Hair follicular keratinocyte (primary cell): ENCODE data around the gene PCDHA5. TPM values are rescaled to one million over a fixed set of nuclear protein-coding genes. Genes with fewer than 3 reads are reported as not detected.

Source experiments
- total RNA-seq: library from RNA; depleted of rRNA; stranded (reverse); fragments of >200 nt; gene quantifications from 2 replicates; pipeline ENCODE4 v1.2.3, GENCODE V29; 2015

Gene PCDHA5
- total RNA-seq, result not detected in 2 replicates

DNA sequence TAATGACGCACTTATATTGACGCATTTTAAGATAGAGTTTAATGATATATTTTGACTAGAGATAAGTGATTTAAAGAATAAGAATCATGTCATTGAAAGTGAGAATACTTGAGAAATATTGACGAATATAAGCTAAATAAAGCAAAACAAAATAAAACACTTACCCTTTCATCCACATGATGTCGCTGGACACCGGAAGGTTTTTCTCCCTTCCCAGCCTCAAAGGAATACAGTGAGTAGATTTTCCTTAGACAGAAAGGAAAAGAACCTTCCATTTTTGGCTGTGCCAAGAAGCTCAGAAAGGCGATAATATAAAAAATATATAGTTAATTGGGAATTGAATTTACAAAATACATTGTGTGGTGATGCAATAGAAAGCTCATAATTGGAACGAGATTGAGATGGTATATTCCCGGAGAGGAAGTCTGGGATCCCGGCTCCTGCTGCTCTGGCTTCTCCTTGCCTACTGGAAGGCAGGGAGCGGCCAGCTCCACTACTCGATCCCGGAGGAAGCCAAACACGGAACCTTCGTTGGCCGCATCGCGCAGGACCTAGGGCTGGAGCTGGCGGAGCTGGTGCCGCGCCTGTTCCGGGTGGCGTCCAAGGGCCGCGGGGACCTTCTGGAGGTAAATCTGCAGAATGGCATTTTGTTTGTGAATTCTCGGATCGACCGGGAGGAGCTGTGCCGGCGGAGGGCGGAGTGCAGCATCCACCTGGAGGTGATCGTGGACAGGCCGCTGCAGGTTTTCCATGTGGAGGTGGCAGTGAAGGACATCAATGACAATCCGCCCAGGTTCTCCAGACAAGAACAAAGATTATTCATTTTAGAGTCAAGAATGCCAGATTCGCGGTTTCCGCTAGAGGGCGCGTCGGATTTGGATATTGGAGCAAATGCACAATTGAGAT lies at the start of gene PCDHA5:
Gene PCDHA5, plus strand, starts transcription at position 239 of the 906 bp plus-strand sequence.

DNA sequence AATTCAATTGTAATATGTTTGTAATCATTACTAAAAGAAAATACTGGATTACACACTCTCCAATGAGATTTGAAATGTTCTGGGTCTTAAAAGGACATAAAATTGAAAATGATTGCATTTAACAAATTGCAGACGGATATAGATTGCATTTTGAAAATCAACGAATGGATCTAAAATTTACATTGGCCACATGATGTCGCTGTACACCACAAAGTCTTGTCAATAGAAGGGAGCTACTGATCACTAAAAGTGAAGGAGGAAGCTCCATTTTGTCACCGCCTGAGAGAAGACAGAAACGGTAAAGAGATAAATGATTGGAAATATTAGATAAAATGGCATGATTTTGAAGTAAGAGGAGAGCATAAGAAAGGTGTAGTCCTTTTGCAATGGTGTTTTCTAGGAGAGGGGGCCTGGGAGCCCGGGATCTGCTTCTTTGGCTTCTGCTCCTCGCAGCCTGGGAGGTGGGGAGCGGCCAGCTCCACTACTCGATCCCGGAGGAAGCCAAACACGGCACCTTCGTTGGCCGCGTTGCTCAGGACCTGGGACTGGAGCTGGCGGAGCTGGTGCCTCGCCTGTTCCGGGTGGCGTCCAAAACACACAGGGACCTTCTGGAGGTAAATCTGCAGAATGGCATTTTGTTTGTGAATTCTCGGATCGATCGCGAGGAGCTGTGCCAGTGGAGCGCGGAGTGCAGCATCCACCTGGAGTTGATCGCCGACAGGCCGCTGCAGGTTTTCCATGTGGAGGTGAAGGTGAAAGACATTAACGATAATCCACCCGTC lies 35.3 kb upstream of the PCDHA5 start, which contains the start of gene PCDHA1:
Gene PCDHA1, plus strand, starts transcription at position 236 of the 782 bp plus-strand sequence.

DNA sequence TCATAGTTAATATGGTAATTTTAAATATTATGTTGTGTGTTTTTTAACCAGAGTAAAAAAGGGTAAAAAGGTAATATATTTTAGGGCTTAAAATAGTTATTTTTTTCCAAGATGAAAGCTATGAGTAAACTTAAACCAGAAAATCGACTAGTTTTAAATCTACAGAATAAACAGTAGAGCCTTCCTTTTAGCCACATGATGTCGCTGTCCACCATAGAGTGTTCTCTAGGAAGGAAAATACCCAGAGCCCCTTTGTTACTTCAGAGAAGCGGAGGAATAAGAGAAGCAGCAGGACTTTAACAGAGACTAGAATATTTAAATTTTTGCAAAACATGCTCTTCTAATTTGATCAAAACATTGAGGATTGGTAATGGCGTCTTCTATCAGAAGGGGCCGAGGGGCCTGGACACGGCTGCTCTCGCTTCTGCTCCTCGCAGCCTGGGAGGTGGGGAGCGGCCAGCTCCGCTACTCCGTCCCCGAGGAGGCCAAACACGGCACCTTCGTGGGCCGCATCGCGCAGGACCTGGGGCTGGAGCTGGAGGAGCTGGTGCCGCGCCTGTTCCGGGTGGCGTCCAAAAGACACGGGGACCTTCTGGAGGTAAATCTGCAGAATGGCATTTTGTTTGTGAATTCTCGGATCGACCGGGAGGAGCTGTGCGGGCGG lies 26.7 kb upstream of the PCDHA5 start, which contains the start of gene PCDHA2:
Gene PCDHA2, plus strand, starts transcription at position 258 of the 664 bp plus-strand sequence.

DNA sequence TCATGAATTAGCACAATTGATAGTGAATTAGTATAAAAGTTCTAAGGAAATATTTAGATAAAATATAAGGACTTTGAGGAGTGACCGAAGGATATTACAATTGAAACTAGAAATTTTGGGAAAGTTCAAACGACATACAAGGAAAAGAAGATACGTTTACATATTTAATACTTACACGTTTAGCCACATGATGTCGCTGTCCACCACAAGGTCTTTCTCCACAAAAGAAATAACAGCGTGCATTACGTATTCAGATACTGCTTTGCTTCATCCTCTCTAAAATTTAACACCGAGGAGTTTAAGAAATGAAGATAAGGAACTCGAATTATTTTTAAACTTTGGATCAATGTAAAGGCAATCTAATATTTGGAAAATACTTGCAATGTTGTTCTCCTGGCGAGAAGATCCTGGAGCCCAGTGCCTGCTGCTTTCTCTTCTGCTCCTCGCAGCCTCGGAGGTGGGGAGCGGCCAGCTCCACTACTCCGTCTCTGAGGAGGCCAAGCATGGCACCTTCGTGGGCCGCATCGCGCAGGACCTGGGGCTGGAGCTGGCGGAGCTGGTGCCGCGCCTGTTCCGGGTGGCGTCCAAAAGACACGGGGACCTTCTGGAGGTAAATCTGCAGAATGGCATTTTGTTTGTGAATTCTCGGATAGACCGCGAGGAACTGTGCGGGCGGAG lies 20.5 kb upstream of the PCDHA5 start, which contains the start of gene PCDHA3:
Gene PCDHA3, plus strand, starts transcription at position 242 of the 678 bp plus-strand sequence.

DNA sequence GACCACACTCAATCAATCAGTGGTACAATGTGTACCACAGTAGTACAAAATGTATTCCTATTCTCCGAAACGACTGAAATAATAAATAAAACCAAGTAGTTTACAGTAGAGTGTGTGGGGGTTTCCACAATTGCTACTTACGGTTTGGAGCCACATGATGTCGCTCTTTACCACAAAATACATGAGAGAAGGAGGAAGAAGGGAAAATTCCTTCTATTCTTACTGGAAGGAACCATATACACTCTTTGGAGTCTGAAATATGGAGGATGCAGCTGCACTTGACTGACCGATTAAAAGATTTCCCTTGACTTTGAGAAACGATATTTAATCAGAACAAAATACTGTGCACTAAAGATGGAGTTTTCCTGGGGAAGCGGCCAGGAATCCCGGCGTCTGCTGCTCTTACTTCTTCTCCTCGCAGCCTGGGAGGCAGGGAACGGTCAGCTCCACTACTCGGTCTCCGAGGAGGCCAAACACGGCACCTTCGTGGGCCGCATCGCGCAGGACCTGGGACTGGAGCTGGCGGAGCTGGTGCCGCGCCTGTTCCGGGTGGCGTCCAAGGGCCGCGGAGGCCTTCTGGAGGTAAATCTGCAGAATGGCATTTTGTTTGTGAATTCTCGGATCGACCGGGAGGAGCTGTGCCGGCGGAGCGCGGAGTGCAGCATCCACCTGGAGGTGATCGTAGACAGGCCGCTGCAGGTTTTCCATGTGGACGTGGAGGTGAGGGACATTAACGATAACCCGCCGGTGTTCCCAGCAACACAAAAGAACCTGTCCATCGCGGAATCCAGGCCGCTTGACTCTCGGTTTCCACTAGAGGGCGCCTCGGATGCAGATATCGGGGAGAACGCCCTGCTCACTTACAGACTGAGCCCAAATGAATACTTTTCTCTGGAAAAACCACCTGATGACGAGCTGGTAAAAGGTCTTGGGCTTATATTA lies 14.3 kb upstream of the PCDHA5 start, which contains the start of gene PCDHA4:
Gene PCDHA4, plus strand, starts transcription at position 235 of the 942 bp plus-strand sequence.

DNA sequence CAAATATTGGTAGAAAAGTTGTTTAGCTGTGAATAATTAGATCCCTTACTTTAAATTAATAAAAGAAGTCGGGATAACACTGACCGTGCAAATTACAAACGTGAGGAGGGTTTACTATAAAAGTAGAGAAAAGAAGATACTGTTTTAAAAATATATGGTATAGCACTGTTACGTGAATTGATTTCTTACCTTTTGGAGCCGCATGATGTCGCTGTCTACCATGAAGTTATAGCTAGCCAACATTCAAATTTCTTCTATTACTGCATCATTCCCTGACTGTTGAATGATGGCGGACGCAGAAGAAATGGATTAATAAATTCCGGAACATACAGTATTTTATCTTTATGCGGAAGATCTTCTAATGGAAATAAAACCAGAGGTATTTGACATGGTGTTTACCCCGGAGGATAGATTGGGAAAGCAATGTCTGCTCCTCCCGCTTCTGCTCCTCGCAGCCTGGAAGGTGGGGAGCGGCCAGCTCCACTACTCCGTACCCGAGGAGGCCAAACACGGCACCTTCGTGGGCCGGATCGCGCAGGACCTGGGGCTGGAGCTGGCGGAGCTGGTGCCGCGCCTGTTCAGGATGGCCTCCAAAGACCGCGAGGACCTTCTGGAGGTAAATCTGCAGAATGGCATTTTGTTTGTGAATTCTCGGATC lies 6.4 kb downstream of the PCDHA5 start, which contains the start of gene PCDHA6:
Gene PCDHA6, plus strand, starts transcription at position 257 of the 658 bp plus-strand sequence. Its CDS starts 132 bp downstream, at position 389.

DNA sequence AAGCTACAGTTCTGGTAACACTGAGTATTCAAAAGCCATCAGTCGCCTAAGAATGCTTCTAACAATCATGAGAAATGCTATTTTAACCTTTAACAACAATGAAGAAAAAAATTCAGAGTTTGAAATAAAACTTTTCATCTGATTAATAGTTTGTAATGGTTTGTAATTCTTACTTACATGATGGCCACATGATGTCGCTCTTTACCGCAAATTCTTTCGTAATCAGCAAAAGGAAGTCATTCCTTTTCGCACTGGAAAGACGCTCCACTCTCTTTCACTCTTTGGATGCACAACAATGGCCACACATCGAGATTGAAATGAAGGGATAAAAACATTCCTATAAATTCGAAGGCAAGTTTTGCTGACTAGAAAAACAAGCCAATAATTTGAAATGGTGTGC lies 12.6 kb downstream of the PCDHA5 start, which contains the start of gene PCDHA7:
Gene PCDHA7, plus strand, starts transcription at position 277 of the 400 bp plus-strand sequence. Its CDS starts 115 bp downstream, at position 392.

DNA sequence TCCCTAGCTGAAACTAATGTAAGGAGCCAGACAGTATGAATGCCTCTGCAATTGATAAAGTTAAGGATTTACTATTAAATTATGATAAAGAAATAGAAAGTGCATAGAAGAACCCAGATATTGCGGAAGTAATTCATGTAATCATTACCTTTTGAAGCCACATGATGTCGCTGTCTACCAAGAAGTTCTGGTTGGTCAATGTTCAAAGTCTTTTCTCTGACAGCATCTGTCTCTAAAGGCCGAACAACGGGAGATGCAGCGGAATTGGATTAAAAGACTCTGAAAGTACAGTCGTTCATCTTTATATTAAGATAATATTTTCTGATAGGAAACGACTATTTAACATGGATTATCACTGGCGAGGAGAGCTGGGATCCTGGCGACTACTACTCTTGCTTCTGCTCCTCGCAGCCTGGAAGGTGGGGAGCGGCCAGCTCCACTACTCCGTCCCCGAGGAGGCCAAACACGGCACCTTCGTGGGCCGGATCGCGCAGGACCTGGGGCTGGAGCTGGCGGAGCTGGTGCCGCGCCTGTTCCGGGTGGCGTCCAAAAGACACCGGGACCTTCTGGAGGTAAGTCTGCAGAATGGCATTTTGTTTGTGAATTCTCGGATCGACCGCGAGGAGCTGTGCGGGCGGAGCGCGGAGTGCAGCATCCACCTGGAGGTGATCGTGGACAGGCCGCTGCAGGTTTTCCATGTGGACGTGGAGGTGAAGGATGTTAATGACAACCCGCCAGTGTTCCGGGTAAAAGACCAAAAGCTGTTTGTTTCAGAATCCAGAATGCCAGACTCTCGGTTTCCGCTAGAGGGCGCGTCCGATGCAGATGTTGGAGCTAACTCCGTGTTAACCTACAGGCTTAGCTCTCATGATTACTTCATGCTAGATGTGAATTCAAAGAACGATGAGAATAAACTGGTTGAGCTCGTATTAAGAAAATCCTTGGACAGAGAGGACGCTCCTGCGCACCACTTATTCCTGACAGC lies 19.9 kb downstream of the PCDHA5 start, which contains the start of gene PCDHA8:
Gene PCDHA8, plus strand, starts transcription at position 210 of the 985 bp plus-strand sequence. Its CDS starts 135 bp downstream, at position 345.

DNA sequence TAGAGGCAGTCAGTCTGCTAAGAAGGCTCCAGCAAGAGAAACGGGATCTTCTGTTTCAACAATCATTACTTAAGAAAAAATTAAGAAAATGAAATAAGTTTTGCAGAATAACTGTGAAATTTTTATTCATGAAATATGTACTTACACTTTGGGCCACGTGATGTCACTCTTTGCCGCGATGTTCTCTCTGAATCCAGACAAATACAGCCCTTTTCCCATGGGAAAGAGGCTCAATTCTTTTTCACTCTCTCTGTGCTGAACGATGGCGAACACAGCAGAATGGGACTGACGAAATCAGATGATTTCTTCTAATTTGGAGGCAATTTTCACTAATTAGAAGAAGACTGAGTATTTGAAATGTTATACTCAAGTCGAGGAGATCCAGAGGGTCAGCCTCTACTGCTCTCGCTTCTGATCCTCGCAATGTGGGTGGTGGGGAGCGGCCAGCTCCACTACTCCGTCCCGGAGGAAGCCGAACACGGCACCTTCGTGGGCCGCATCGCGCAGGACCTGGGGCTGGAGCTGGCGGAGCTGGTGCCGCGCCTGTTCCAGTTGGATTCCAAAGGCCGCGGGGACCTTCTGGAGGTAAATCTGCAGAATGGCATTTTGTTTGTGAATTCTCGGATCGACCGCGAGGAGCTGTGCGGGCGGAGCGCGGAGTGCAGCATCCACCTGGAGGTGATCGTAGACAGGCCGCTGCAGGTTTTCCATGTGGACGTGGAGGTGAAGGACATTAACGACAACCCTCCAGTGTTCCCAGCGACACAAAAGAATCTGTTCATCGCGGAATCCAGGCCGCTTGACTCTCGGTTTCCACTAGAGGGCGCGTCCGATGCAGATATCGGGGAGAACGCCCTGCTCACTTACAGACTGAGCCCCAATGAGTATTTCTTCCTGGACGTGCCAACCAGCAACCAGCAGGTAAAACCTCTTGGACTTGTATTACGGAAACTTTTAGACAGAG lies 27.0 kb downstream of the PCDHA5 start, which contains the start of gene PCDHA9:
Gene PCDHA9, plus strand, starts transcription at position 244 of the 964 bp plus-strand sequence. Its CDS starts 114 bp downstream, at position 358.

DNA sequence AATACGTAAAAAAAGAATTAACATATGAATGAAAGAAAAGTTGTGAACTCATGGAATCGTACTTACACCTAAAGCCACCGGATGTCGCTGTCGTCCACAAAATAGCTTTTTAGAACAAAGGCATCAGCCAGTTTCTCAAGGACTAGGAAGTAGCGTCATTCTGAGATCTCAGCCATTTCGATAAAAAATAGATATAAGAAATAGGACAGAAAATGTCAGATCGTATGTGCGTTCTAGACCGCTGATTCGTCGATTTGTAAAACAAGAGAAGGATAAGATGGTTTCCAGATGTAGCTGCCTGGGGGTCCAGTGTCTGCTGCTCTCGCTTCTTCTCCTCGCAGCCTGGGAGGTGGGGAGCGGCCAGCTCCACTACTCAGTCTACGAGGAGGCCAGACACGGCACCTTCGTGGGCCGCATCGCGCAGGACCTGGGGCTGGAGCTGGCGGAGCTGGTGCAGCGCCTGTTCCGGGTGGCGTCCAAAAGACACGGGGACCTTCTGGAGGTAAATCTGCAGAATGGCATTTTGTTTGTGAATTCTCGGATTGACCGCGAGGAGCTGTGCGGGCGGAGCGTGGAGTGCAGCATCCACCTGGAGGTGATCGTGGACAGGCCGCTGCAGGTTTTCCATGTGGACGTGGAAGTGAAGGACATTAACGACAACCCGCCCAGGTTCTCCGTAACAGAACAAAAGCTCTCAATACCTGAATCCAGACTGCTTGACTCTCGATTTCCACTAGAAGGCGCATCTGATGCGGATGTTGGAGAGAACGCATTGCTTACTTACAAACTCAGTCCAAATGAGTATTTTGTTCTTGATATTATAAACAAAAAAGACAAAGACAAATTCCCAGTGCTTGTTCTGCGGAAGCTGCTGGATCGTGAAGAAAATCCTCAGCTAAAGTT lies 34.6 kb downstream of the PCDHA5 start, which contains the start of gene PCDHA10:
Gene PCDHA10, plus strand, starts transcription at position 126 of the 903 bp plus-strand sequence. Its CDS starts 152 bp downstream, at position 278.

DNA sequence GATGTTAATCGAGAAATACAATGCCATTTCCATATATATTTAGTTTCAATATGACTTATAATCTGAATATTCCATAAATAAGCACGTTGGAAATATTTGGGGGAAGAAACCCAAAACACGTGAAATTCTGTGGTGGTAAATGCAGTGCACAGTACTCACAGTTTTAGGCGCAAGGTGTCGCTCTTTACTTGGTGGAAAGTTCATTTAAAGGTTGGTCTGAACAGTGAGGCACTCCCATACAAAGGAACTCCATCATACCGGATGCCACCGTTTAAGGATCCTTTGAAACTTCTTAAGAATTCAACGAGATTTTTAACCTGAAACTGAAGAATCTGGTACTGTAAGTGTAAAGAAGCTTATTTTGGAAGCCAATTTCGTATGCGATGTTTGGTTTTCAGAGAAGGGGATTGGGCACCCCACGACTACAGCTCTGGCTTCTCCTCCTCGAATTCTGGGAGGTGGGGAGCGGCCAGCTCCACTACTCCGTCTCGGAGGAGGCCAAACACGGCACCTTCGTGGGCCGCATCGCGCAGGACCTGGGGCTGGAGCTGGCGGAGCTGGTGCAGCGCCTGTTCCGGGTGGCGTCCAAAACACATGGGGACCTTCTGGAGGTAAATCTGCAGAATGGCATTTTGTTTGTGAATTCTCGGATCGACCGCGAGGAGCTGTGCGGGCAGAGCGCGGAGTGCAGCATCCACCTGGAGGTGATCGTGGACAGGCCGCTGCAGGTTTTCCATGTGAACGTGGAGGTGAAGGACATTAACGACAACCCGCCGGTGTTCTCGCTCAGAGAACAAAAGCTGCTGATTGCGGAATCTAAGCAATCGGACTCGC lies 47.5 kb downstream of the PCDHA5 start, which contains the start of gene PCDHA11:
Gene PCDHA11, plus strand, starts transcription at position 237 of the 834 bp plus-strand sequence. Its CDS starts 147 bp downstream, at position 384.

